NCI-H1092 (cell line): ENCODE results near the gene SPTB.

Source experiments
- DNase-seq: peaks from one replicate; lab custom pipeline; 2025; lab: John Stamatoyannopoulos, UW

SPTB gene

DNA sequence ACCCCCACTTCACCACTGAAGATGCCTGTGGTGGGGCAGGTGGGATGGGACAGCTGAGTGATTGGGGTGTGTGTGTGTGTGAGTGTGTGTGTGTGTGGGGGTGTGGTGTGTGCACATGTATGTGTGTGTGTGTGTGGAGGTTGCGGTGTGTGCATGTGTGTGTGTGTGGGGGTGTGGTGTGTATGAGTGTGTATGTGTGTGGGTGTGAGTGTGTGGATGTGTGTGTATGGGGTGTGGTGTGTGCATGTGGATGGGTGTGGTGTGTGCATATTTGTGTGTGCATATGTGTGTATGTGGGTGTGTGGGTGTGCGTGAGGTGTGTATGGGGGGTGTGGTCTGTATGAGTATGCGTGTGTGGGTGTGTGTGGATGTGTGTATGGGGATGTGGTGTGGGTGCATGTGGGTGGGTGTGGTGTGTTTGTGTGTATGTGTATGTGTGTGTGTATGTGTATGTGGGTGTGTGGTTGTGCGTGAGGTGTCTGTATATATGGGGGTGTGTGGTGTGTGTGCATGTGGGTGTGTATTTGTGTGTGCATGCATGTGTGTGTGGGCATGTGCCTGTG is 113.9 kb downstream of the SPTB start:
- no peak for DNase-seq

DNA sequence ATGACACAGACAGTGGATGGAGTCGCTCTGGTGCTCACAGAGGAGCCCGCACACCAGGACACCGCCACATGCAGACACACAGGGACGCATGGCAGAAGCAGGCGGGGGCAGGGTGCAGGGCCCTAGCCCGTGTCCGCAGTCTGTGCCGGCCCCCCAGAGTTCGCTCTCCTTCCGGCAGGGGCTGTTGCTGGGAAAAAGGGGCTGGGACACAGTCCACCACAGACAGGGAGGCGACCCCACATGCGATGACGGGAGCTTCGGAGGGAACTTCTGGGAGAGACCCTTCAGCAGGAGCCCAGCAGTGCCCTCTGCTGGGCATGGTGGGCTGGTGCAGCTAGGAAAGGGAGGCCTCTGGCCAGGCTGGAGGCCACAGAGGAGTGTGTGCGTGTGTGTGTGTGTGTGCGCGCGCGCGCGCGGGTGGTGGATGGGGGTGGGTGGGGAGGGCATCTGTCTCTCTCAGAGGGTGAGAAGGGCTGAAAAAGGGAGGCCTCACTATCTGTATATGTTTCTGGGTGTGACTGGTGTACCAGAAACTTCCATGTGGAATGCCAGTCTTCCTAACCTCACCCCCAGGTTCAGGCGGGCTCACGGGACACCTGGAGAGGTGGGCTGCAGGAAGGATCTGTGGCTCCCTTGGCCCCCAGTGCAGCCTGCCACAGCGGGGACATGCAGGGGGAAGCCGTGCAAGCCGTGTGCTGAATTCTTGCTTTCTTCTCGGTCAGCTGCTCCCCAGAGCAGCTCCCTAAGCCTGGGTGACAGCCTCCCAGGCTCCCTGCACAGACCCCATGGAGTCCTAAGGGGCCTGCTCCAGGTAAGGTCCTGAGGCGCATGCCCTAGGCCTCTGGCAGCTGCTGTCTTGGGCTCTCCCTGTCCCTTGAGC is 114.8 kb downstream of the SPTB start:
- DNase-seq: peak; percentile 80

DNA sequence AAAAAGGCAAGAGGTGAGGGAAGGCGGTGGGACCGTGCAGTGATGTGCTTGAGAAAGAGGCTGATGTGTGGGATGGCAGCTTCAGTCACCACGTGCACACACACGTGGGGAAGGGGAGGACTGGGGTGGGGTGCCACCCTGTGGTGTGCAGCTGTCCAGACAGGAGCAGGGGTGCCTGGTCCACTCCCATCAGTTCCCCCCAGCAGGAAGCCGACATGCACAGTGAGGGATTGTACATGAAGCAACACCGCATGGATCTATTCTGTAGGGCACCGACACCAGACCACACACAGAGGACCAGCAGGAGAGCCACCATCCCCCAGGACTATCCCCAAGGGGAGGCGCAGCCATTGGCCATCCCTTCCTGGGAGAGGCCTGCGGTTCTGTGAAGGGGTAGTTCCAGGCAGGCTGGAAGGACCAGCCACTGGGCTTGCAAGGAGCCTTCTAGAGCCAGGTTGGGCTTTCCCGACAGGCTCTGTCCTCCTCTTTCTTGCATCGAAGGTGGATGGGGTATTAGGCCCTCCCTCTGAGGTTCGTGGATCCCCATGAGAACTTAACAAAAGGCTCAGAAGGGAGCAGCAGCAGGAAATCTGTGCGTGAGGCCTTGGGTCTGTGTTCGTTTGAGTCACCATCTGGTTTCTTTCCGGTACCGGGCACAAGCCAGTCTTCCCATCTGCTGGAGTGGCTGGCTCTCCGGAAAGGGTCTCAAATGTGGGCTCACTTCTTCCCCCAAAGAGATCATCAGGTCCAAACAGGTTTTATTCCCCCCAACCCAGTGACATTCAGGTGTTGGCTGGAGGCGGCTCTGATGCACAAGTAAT is 115.7 kb downstream of the SPTB start:
- no peak for DNase-seq

DNA sequence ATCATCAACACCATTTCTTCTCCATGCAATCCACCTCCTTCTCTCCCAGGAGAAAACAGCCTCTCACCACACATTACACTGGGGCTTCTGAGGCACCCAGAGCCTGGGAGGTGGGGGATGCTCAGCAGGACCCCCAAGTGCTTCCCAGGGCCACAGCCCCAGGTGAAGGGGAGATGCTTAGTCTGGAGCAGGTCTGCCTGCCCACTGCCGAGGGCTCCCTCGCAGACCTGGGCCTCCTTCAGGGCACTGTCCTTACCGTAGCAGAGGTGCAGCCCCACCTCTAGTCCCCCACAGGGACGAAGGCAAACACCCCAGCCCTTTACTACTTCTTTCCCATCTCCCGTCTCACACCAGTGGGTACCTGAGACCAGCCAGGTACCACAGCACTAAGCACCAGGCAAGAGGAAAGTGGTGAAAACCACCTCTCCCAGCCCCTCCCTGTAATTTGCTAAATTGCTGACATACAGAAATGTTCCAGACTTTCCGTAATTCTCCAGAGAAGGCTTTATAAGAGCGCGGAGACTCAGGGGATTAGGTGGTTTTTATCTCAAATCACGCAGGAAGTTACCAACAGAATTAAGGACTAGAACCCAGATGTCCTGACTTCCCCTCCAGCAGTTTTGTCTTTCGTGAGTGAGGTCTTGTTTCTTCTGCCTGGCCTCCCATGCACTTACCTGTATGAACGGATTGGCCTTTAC is 116.5 kb downstream of the SPTB start:
- no peak for DNase-seq

DNA sequence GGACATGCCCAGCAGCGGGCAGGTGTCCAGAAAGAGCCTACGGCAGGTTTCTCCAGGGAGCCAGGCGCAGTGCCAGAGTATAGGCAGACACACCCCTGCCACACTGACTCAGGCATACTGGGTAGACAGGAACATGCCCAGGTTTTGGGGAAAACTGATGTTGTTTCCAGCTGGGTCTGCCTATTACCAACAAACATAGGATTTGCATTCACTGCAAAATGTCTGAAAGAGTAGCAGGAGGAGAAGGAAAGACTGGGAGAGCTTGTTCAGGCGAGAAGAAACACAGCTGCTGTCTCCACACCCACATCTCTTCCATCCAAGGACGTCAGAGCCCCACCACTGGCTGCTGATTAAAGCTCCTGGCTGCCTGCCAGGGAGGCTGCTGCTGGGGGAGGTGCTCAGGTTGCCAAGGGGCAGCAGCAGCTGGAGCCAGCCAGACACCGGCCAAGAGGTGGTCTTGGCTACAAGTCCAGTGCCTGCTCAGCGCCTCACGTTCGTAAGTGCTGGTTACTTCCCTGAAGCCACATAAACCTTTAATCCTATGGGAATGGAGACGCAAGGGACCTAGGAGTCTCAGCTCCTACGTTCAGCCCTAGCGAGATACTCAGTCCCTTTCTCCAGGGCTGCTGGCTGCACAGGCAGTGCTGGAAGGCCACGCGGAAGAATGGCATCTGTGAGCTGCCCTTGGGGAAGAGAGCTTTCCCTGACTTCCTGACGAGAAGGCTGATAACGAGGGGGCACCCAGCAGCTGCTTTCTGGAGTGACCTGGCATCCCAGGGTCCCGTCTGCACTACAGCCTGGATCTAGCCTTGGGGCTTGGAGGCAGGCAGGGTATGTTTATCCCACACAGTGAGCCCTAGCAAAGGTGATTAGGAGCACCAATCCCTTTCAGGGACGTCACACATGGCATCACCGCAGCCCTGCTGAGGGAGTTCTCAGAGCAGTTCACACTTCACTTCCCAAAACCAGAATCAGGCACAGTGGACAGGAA is 117.4 kb downstream of the SPTB start:
- peak; percentile 96 for DNase-seq

DNA sequence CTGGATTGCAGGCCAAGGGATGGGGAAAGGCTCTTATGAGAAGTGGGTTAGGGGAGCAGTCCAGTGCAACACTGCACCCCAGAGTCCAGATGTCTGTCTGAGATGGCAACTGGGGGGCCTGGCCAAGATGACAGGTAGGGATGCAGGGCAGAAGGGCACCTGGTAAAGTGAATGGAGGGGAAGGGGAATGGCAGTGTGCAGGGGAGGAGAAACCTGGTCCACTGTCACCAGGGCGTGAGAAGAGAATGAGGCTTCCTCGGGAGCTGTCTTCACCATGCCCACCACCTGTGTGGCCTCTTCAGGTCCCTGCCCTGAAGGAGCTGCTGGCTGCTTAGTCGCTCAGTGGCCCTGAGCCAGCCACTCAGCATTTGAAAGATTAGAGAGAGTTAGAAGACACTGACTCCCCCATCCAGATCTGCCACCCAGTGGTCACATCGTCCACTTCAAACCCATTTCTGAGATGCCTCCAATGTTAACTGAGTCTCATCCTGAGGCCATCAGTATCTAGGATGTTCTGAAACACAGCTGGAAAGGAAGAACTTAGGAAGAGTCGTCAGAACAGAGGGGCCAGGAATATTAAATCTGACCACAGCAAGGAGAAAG is 118.2 kb downstream of the SPTB start:
- DNase-seq: no peak

DNA sequence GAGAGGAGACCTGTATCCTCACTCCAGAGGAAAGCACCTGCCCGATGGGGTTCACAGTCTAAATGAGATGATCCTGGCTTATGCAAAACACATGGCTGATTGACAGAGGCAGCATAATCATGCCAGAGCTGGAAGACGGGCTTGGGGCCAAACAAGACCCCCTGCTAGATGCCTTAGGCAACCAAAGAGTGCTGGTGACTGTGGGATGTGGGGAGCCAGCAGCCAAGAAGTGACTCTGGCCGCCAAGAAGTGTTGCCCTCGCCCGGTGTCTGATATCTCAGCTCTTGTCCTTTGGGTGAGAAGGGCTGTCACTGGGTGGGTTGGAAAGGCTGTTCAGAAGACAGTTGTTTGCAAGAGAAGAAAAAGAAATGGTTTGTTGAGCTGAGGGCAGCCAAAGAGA is 118.8 kb downstream of the SPTB start:
- no peak for DNase-seq

DNA sequence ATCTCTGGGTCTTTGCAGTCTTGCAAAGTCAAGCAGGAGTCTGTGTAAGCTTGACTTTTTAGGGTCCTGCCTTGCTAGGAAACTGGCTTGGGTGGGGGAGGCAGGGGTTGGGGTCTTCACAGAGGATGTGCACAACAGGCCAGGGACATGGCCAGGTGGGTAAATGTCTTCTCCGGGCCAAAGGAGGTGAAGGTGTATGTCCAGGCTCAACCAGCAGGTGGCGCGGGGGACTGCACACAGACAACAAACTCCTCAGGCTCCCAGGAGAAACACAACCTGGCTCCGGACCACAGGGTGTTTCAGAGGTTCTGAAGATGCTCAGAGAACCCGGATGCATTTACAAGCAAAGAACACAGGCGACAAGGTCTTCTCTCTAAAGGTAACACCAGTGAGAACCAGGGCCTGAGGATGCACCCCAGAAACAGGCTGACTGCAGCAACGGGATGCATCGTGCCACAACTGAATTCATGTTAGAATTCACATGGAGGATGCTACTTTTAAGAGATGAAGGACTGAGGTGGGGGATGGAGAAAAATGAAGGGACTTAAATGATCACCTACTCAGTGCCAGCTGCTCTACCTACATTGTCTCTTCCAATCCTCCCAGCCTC is 119.5 kb downstream of the SPTB start:
- DNase-seq: peak; percentile 20

DNA sequence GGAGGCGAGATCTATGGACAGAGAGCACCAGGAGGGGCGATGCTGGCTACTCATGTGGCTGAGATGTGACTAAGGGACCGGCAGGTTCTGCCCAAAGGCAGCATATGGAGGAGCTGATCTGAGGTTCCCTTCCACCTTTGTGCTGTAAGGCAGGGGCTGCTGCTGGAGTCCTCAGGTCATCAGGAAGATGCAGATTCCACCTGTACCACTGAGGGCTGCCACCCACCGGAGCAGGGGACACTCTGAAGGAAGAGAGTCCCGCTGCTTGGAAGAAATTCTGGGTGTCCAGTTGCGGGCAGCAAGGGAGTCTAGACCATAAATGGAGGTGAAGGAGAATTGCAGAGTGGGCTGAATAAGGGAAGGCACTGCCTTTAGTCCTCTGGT is 120.2 kb downstream of the SPTB start:
- DNase-seq: no peak

DNA sequence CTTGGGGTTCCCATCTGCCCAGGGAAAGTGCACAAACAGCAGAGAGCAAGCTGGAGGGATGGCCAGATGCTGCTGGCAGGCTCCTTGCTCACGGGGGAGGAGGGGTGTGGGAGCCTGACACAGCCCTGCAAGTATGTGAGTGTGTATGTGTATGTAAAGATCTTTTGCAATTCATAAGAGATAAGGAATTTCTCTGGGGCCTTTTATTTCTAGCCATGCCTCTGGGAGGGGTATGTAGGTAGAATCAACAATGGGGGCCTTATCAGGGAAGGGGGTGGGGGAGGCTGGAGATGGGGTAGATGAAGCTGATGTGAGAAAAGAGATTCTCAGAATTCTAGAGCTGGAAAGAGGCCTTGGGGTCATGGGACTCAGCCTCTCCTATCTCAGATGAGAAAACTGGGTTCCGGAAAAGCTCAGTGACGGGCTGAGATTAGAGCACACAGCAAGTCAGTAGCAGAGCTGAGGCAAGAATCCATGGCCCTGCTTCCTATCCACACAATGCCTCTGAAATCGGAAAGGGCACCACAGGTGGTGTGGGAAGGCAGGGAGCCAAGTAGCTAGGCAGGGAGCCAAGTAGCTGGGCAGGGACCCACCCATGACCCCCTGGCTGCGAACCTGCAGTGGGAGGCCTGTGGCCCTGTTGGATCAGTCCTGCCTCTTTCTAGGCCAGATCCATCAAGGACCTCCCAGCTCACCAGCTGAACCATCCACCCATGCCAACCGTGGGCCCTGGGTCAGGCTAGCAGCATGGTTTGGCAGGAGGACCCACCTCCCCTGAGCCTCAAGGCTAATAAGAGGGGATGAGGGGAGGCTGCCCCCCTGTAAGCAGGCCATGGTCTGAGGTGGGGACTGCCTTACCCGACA is 120.8 kb downstream of the SPTB start:
- peak; percentile 14 for DNase-seq

DNA sequence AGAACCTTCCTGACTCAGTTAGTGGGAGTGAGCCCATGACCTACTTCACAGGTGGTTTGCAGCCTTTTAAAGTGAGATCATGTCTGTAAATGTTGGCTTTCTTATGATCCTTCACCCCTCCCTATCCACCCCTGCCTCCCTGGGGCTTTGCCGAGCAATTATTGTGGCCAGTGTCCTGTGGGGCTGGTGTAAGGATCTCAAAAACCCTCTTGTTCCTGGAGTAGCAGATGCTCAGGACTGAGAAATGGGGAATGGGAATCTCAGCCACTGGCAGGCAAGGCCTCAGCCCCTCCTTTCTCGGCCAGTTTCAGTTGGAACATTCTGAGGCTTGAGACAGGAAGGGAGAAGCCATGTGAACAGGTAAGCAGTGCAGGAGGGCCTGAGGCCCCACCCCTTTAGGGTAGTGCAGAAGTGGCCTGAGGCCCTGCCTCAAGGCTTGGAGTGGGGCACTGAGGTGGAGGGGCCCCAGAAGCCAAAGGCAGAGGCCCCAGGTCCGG is 121.6 kb downstream of the SPTB start:
- no peak for DNase-seq

DNA sequence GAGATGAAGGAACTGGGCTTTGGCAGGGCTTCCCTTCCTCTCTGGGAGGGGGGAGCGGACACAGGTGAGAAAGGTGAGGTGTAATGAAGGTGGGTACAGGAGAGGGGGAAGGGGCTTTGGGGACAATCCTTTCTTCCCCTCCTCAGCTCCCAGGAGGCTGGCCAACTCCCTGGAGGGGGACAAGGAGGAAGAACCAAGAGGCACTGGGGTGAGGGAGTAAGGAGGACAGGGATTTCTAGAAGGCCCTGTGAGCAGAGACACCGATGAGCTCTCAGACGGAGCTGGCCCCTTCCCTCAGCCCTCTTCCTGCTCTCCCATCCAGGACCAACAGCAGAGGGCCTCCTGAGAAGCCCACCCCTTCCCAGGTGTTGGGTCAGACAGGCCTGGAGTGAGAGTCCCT is 122.1 kb downstream of the SPTB start:
- no peak for DNase-seq

DNA sequence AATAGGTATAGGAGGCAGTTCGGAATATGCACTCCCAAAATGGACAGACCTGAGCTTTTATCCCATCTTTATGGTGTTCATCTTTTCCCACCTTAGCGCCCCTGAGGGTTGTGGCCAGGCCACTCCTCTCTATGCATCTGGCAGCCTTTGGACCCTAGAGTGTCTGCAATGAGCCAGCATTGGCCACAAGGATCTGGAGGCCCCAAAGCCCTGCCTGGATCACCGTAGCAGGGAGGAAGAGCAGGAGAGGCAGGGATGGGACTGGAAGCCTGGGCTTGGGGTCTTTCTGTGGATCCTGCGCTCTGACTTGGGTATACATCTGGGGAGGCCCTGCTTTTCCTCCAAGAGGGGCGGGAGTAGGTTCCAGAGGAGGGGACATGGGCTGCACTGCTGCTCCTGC is 123.0 kb downstream of the SPTB start:
- DNase-seq: no peak

DNA sequence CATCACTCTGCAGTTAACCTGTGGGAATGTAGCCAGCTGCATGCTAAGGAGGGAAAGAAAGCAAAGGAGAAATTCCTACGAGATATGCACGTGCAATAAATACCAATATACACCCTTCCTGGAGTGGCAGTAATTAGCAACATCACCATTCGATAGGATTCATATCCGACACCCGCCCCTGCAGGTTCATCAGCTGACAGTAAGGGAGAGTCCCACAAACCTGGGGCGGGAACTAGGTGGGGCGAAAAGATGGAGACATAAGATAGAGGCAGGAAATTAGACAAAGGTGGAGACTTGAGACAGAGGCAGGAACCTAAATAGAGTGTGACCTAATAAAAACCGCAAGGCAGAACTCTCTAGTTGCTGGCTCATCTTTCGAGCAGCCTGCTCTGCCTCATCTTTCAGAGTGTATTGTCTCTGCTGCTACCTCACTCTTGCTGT is 123.9 kb downstream of the SPTB start:
- DNase-seq: no peak

DNA sequence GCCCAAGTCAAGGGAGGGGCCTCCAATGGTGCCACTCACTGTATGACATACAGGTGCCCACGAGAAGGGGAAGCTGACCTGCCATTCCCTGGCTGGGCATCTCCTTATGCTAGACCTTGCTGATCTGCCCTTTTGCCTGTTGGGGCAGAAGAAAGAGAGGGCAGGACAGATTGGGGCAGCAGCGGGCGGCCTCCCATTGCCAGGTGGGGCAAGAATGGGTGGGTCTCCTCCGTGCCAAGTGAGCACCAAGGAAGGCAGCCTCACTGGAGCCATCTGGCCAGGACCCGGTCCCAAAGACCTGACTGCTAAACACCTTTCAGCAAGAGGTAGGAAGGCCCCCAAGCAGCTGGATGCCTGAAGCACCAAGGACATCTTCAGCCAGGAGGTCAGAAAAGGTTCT is 125.0 kb downstream of the SPTB start:
- no peak for DNase-seq

DNA sequence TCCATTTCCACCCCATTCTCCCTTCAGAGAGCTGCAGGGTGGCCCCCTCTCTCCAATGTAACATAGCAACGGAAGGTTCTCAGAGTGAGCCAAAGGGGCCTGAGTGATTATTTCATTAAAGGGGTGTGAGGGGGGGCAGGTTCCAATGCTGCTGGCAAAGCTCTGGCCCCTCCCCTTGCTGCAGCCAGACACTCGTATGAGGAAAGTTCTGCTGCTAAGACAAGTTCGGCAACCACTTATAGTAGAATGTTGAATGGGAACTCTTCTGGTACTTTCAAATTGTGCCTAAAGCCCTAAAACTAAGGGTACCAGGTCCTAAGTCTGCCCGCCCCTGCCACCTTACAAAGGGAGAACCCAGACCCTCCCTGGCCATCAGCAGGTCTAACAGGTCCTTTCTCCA is 125.7 kb downstream of the SPTB start:
- no peak for DNase-seq

DNA sequence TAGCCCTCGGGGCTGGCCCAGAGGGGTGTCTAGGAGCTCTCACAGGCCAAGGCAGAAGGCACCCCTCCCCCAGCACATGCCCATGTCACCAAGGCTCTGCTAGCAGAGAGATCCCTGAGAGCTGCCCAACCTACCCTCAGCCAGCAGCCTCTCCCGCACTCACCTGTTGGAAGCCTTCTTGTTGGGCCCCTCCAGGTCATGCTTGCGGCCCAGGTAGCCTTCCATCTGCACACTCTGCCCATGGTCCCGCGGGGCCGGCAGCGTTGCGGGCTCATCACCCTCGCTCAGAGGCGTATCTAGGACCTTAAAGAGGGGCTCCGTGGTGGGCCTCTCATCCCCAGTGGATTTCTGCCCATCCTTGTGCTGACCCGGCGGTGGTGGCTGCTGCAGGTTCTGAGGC is 126.3 kb downstream of the SPTB start:
- no peak for DNase-seq

DNA sequence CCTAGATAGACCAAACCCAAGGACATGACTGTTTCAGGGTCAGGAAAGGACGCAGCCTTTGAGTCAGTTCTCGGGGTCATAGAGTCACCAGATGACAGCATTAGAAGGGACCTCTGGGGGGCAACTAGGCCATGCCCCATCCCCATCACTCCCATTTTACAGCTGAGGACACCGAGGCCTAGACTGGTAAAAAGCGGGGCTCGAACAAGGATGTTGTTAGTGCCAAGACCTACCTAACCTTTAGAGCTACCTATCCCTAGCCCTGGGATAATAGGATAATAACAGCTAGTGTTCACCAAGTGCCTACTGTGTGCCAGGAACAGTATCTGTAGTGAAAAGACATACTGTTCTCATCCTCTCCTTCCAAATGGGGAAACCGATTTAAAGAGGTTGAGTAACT is 126.8 kb downstream of the SPTB start:
- no peak for DNase-seq
